Thoracic aorta (tissue), 2 donors: ENCODE measurements around the gene POLR2H. TPM values are rescaled to one million over a fixed set of nuclear protein-coding genes. Genes with fewer than 3 reads are reported as not detected.
A peak's percentile ranks its signal among the peaks of the same experiment; 100 is the strongest.

Experiments used
- ATAC-seq: fragments of 150-250 bp; one replicate; pipeline ENCODE4 v1.8.0; 2017; ENCODE audit warnings: low read depth; ENCODE audit not compliant: insufficient number of reproducible peaks, low FRiP score
- DNase-seq: peaks from one replicate; pipeline ENCODE4 v3.0.0-alpha.2; 2020; ENCODE audit warnings: low spot score
- H3K27ac ChIP-seq, 2 donors: fragments of 200-600 bp; sonication (generic); 1 replicate in 1 of 2; 2 replicates in 1 of 2; pipeline ENCODE4 v1.5.1; 2016; ENCODE audit warnings: mild to moderate bottlenecking in 2 of 2, moderate library complexity in 2 of 2
- H3K27me3 ChIP-seq: fragments of 200-600 bp; sonication (generic); replicated peaks from 2 replicates; pipeline ENCODE4 v1.6.0; 2016; ENCODE audit warnings: mild to moderate bottlenecking; ENCODE audit not compliant: insufficient read depth
- H3K36me3 ChIP-seq: fragments of 200-600 bp; sonication (generic); one replicate; pipeline ENCODE4 v1.5.1; 2016
- H3K4me1 ChIP-seq, 2 donors: fragments of 200-600 bp; sonication (generic); 1 replicate in 1 of 2; 2 replicates in 1 of 2; pipeline versions ENCODE4 v1.5.1 to v1.6.0; 2016; ENCODE audit warnings: low read depth in 2 of 2, mild to moderate bottlenecking in 1 of 2; ENCODE audit not compliant: control insufficient read depth in 1 of 2
- H3K4me3 ChIP-seq: fragments of 200-600 bp; sonication (generic); 2 replicates; pipeline ENCODE4 v1.5.1; 2016; ENCODE audit warnings: mild to moderate bottlenecking
- H3K9me3 ChIP-seq: fragments of 200-600 bp; sonication (generic); 2 replicates; pipeline ENCODE4 v1.5.1; 2016
- CTCF ChIP-seq: fragments of 200-600 bp; sonication (generic); IDR thresholded peaks from one replicate; pipeline ENCODE4 v1.5.1; 2019; ENCODE audit warnings: antibody characterized with exemption
- total RNA-seq, 2 donors: library from RNA; depleted of rRNA; stranded (reverse); fragments of >200 nt; gene quantifications; one replicate each; pipeline versions ENCODE4 v1.1.0 to v1.2.3, GENCODE V29; 2016

POLR2H gene
- total RNA-seq, 2 donors from 2014 or later, result 49.5 to 53.7 TPM

DNA sequence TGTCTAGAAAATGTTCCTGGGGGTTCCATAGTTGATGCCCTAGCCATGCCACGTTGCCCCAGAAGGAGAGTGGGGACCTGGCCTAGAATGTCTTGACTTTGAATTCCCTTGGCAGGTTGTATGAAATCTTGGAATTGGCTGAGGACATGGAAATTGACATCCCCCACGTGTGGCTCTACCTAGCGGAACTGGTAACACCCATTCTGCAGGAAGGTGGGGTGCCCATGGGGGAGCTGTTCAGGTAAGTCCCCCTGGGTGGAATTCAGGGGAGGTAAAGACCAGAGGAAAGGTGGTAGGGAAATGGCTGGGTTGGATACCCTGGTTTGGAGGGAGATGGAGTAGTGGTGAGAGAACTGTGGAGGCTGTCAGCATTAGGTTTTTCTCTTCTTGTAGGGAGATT, 33.0 kb upstream of the POLR2H start:
- no peak for TF ChIP-seq CTCF
- Histone ChIP-seq H3K4me3 (no peak overlapping the region), H3K9me3 (no peaks in the 10 kb centered on the region), H3K4me1 (peaks cover 0 to 3% of the 10 kb centered on the region in 2 donors), H3K36me3 (peaks cover 96% of the 10 kb centered on the region), H3K27ac (no peak overlapping the region), H3K27me3 (no peaks in the 10 kb centered on the region)
- ATAC-seq, result no peak
- no peak for DNase-seq

DNA sequence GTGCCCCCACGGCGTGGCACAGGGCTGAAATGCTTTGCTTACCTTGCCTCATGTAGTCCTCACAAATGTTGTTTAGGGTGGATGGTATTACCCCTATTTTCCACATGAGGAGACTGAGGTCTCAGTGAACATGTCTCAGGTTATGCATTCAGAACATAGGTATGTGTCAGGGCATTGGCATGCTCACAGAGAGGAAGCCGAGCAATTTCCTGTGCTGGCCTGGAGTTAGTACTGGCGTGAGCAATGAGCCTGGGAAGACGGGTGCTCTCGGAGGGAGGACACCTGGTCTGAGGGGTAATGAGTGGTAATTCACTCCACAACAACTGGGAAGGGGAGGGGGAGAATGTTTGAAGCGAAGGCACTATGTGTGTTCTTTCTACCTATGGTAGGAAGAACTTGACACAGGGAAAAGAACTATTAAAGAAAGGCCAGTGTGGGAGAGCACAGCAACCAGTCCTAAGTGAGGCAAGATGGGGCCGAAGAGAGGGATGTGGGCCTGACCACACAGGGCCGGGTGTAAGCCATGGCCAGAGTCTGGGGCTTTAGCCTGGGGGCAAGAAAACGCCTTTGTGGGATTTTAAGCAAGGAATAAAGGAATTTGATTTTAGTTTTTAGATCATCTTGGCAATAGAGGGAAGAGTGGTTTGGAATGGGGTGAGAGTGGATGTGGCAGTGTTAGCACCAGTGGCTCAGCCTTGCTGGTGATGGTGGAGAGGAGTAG, 29.0 kb upstream of the POLR2H start:
- peaks cover 61% of the 10 kb centered on the region for H3K36me3 ChIP-seq

GRCh38 chr3:184333190-184333589, 28.3 kb upstream of the POLR2H start:
- DNase-seq (no peak), ATAC-seq (no peak)
- TF ChIP-seq CTCF, result no peak
- Histone ChIP-seq H3K9me3 (no peaks in the 10 kb centered on the region), H3K27ac (peak overlapping the region; percentile 3 to 64), H3K27me3 (no peaks in the 10 kb centered on the region), H3K36me3 (peaks cover 55% of the 10 kb centered on the region), H3K4me1 (peaks cover 9 to 25% of the 10 kb centered on the region in 2 donors), H3K4me3 (no peak overlapping the region)

More for the DNA sequence above, 29.0 kb upstream of the POLR2H start:
- ATAC-seq, result no peak
- no peak overlapping the region for H3K4me3 ChIP-seq
- no peak for TF ChIP-seq CTCF
- no peaks in the 10 kb centered on the region for H3K27me3 ChIP-seq
- peaks cover 3 to 19% of the 10 kb centered on the region in 2 donors for H3K4me1 ChIP-seq
- H3K27ac ChIP-seq, result peak overlapping the region in 1 of 2 donors; percentile 64
- H3K9me3 ChIP-seq, result no peaks in the 10 kb centered on the region
- no peak for DNase-seq

DNA sequence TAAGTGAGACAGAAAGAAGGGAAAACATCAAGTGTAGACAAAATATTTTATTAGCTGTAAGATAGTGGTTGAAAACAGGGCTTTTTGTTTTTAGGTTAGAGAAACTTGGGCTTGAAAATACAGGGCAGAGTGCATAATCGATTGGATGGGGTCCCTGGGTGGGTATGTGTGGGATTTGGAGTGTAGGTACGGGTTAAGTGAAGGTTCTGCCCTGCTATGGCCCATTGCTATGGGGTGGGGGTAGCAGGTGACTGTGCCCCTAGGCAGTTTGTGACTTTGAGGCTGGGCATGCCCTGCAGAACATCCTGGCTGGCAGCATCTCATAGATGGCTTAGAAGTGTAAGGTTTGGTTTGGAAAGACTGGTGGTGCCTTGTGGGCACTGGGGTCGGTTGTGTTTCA, 27.8 kb upstream of the POLR2H start:
- Histone ChIP-seq H3K36me3 (peaks cover 50% of the 10 kb centered on the region), H3K27ac (peak overlapping the region; percentile 3 to 94), H3K27me3 (no peaks in the 10 kb centered on the region), H3K4me3 (no peak overlapping the region), H3K9me3 (no peaks in the 10 kb centered on the region), H3K4me1 (peaks cover 11 to 28% of the 10 kb centered on the region in 2 donors)
- TF ChIP-seq CTCF, result no peak
- no peak for DNase-seq
- ATAC-seq, result no peak

- Histone ChIP-seq H3K4me1 (peaks cover 15 to 37% of the 10 kb centered on the region in 2 donors), H3K27me3 (no peaks in the 10 kb centered on the region), H3K9me3 (no peaks in the 10 kb centered on the region), H3K36me3 (peaks cover 40% of the 10 kb centered on the region), H3K4me3 (no peak overlapping the region), H3K27ac (peak overlapping the region; percentile 92 to 94)
- DNase-seq (no peak), ATAC-seq (no peak)
- TF ChIP-seq CTCF, result no peak
Observed at GRCh38 chr3:184334470-184335158, 26.9 kb upstream of the POLR2H start.
